ENCODE measurements around the gene CBFB.

Gene CBFB

GRCh38 chr16:67023689-67024088 is 5.3 kb upstream of the CBFB start:
- in situ Hi-C loops (cut with MboI; ENCODE audit: low sequenced_read_pairs): no loop called here
- H3K36me3 ChIP-seq (replicated peaks): no peaks in the 10 kb centered on the region
- no peaks in the 10 kb centered on the region for H3K9me3 ChIP-seq
- no peaks in the 10 kb centered on the region for H3K27me3 ChIP-seq (ENCODE audit: low read depth)
- H3K4me3 ChIP-seq: no peak overlapping the region
- DNase-seq (ENCODE audit: low spot score in 2 of 2): no peak
- peaks cover 3% of the 10 kb centered on the region; the same call in 1 of the 2 replicates for H3K4me1 ChIP-seq

GRCh38 chr16:67024384-67025209 is 4.4 kb upstream of the CBFB start:
- Histone ChIP-seq H3K9me3 (no peaks in the 10 kb centered on the region), H3K4me1 (peaks cover 3% of the 10 kb centered on the region; the same call in 1 of the 2 replicates), H3K4me3 (no peak overlapping the region), H3K36me3 (replicated peaks) (peaks cover 4% of the 10 kb centered on the region), H3K27me3 (ENCODE audit: low read depth) (no peaks in the 10 kb centered on the region)
- no peak for DNase-seq (ENCODE audit: low spot score in 2 of 2)
- in situ Hi-C loops (cut with MboI; ENCODE audit: low sequenced_read_pairs): no loop called here

GRCh38 chr16:67025210-67025550 is 3.8 kb upstream of the CBFB start:
- no peak for DNase-seq (ENCODE audit: low spot score in 2 of 2)
- Histone ChIP-seq H3K9me3 (no peaks in the 10 kb centered on the region), H3K27me3 (ENCODE audit: low read depth) (no peaks in the 10 kb centered on the region), H3K4me3 (no peak overlapping the region), H3K36me3 (replicated peaks) (peaks cover 9% of the 10 kb centered on the region), H3K4me1 (peaks cover 3% of the 10 kb centered on the region; the same call in 1 of the 2 replicates)
- in situ Hi-C loops (cut with MboI; ENCODE audit: low sequenced_read_pairs): no loop called here

GRCh38 chr16:67026570-67026969 is 2.4 kb upstream of the CBFB start:
- Histone ChIP-seq H3K27me3 (ENCODE audit: low read depth) (no peaks in the 10 kb centered on the region), H3K9me3 (no peaks in the 10 kb centered on the region; the same call in 1 of the 2 replicates), H3K4me1 (peaks cover 8% of the 10 kb centered on the region), H3K36me3 (replicated peaks) (peaks cover 12% of the 10 kb centered on the region), H3K4me3 (no peak overlapping the region)
- no peak for DNase-seq (ENCODE audit: low spot score in 2 of 2)
- in situ Hi-C loops (cut with MboI; ENCODE audit: low sequenced_read_pairs): no loop called here

GRCh38 chr16:67027046-67027445 is 1.9 kb upstream of the CBFB start:
- peaks cover 12% of the 10 kb centered on the region for H3K36me3 ChIP-seq (replicated peaks)
- peaks cover 8% of the 10 kb centered on the region for H3K4me1 ChIP-seq
- in situ Hi-C loops (cut with MboI; ENCODE audit: low sequenced_read_pairs): no loop called here
- no peak for DNase-seq (ENCODE audit: low spot score in 2 of 2)
- H3K27me3 ChIP-seq (ENCODE audit: low read depth): no peaks in the 10 kb centered on the region
- H3K9me3 ChIP-seq: no peaks in the 10 kb centered on the region; the same call in 1 of the 2 replicates
- H3K4me3 ChIP-seq: no peak overlapping the region

- Histone ChIP-seq H3K9me3 (no peaks in the 10 kb centered on the region; the same call in 1 of the 2 replicates), H3K27me3 (ENCODE audit: low read depth) (no peaks in the 10 kb centered on the region), H3K4me1 (peaks cover 8% of the 10 kb centered on the region), H3K36me3 (replicated peaks) (peaks cover 17% of the 10 kb centered on the region), H3K4me3 (peak overlapping the region; percentile 39)
- in situ Hi-C loops (cut with MboI; ENCODE audit: low sequenced_read_pairs): no loop called here
- no peak for DNase-seq (ENCODE audit: low spot score in 2 of 2)
These were observed 718 bp upstream of the CBFB start for GRCh38 chr16:67028167-67028695.

GRCh38 chr16:67029254-67030096 is 526 bp downstream of the CBFB start:
- Histone ChIP-seq H3K9me3 (no peaks in the 10 kb centered on the region; the same call in 1 of the 2 replicates), H3K4me1 (peaks cover 8% of the 10 kb centered on the region), H3K36me3 (replicated peaks) (peaks cover 17% of the 10 kb centered on the region), H3K27me3 (ENCODE audit: low read depth) (no peaks in the 10 kb centered on the region), H3K4me3 (peak overlapping the region; percentile 68)
- in situ Hi-C loops (cut with MboI; ENCODE audit: low sequenced_read_pairs): no loop called here
- DNase-seq (ENCODE audit: low spot score in 2 of 2): peak in 1 of 2 experiments; percentile 44

- Histone ChIP-seq H3K4me3 (peak overlapping the region; percentile 68), H3K4me1 (peaks cover 9% of the 10 kb centered on the region)
- in situ Hi-C loops (cut with MboI; ENCODE audit: low sequenced_read_pairs): no loop called here
These were observed 1.4 kb downstream of the CBFB start for GRCh38 chr16:67030221-67030962.

GRCh38 chr16:67034487-67034886 is 5.5 kb downstream of the CBFB start:
- H3K27me3 ChIP-seq (ENCODE audit: low read depth): no peaks in the 10 kb centered on the region
- in situ Hi-C loops (cut with MboI; ENCODE audit: low sequenced_read_pairs): no loop called here
- H3K36me3 ChIP-seq (replicated peaks): peaks cover 31% of the 10 kb centered on the region
- no peak overlapping the region for H3K4me3 ChIP-seq
- no peaks in the 10 kb centered on the region; the same call in 1 of the 2 replicates for H3K9me3 ChIP-seq
- peaks cover 16% of the 10 kb centered on the region for H3K4me1 ChIP-seq
- DNase-seq (ENCODE audit: low spot score in 2 of 2): no peak

More at GRCh38 chr16:67030221-67030962, 1.4 kb downstream of the CBFB start:
- Histone ChIP-seq H3K27me3 (ENCODE audit: low read depth) (no peaks in the 10 kb centered on the region), H3K9me3 (no peaks in the 10 kb centered on the region; the same call in 1 of the 2 replicates), H3K36me3 (replicated peaks) (peaks cover 17% of the 10 kb centered on the region)
- peak in 1 of 2 experiments; percentile 34 for DNase-seq (ENCODE audit: low spot score in 2 of 2)

- in situ Hi-C loops (cut with MboI; ENCODE audit: low sequenced_read_pairs): no loop called here
- no peak for DNase-seq (ENCODE audit: low spot score in 2 of 2)
- Histone ChIP-seq H3K4me3 (no peak overlapping the region), H3K27me3 (ENCODE audit: low read depth) (no peaks in the 10 kb centered on the region), H3K36me3 (replicated peaks) (peaks cover 32% of the 10 kb centered on the region), H3K9me3 (no peaks in the 10 kb centered on the region; the same call in 1 of the 2 replicates), H3K4me1 (peaks cover 16% of the 10 kb centered on the region)
These were observed 6.4 kb downstream of the CBFB start for GRCh38 chr16:67035364-67035763.

- Histone ChIP-seq H3K27me3 (ENCODE audit: low read depth) (no peaks in the 10 kb centered on the region), H3K4me3 (no peak overlapping the region), H3K36me3 (replicated peaks) (peaks cover 35% of the 10 kb centered on the region), H3K4me1 (peaks cover 11% of the 10 kb centered on the region), H3K9me3 (no peaks in the 10 kb centered on the region)
- in situ Hi-C loops (cut with MboI; ENCODE audit: low sequenced_read_pairs): no loop called here
- peak in 1 of 2 experiments; percentile 24 for DNase-seq (ENCODE audit: low spot score in 2 of 2)
These were observed 7.4 kb downstream of the CBFB start for GRCh38 chr16:67036323-67036741.

- in situ Hi-C loops (cut with MboI; ENCODE audit: low sequenced_read_pairs): no loop called here
- Histone ChIP-seq H3K4me3 (no peak overlapping the region), H3K36me3 (replicated peaks) (peaks cover 30% of the 10 kb centered on the region), H3K27me3 (ENCODE audit: low read depth) (no peaks in the 10 kb centered on the region), H3K4me1 (peaks cover 17% of the 10 kb centered on the region), H3K9me3 (no peaks in the 10 kb centered on the region)
- DNase-seq (ENCODE audit: low spot score in 2 of 2): no peak
These were observed 10.5 kb downstream of the CBFB start for GRCh38 chr16:67039260-67040020.

Data from HAP-1 (cell line).